ENCODE results near the gene GPA33.

Gene GPA33

DNA sequence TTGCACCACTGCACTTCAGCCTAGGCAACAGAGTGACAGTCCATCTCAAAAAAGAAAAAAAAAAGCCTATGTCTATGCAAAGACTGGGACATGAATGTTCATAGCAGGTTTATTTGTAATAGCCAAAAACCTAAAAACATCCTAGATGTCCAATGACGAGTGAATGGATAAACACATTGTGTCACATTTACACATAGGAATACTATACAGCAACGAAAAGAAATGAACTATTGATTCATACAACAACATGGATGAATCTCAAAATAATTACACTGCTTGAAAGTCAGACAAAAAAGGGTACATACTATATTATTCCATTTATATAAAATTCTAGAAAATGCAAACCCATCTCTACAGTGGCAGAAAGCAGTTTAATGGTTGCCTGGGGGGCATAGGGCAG lies 11.6 kb upstream of the GPA33 start:
- FAIRE-seq: peak; percentile 38
- no peak for DNase-seq (ENCODE audit: insufficient read length, low spot score)
- TF ChIP-seq, protein P1, sequence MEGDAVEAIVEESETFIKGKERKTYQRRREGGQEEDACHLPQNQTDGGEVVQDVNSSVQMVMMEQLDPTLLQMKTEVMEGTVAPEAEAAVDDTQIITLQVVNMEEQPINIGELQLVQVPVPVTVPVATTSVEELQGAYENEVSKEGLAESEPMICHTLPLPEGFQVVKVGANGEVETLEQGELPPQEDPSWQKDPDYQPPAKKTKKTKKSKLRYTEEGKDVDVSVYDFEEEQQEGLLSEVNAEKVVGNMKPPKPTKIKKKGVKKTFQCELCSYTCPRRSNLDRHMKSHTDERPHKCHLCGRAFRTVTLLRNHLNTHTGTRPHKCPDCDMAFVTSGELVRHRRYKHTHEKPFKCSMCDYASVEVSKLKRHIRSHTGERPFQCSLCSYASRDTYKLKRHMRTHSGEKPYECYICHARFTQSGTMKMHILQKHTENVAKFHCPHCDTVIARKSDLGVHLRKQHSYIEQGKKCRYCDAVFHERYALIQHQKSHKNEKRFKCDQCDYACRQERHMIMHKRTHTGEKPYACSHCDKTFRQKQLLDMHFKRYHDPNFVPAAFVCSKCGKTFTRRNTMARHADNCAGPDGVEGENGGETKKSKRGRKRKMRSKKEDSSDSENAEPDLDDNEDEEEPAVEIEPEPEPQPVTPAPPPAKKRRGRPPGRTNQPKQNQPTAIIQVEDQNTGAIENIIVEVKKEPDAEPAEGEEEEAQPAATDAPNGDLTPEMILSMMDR (IDR thresholded peaks at IDR 0.05; ENCODE audit: insufficient read depth, missing control alignments): no peak

DNA sequence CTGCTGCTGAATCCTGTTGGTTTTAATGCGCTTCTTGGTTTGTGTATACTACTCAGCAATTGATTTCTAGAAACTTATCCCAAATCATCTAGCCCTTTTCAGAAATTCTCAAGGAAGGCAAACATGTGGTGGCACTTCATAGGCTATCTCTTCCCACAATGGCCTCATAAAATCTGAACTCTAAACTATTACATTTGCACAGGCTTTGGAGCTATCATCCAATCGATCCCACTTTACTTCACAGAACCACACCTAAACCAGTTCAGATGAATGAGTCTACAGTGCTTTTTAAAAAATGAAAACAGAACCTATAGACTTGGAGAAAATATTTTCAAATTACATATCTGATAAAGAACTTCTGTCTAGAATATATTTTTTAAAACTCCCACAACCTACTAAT lies 10.6 kb upstream of the GPA33 start:
- FAIRE-seq (no peak), DNase-seq (ENCODE audit: insufficient read length, low spot score) (no peak)
- TF ChIP-seq, protein P1 (IDR thresholded peaks at IDR 0.05; ENCODE audit: insufficient read depth, missing control alignments): no peak

DNA sequence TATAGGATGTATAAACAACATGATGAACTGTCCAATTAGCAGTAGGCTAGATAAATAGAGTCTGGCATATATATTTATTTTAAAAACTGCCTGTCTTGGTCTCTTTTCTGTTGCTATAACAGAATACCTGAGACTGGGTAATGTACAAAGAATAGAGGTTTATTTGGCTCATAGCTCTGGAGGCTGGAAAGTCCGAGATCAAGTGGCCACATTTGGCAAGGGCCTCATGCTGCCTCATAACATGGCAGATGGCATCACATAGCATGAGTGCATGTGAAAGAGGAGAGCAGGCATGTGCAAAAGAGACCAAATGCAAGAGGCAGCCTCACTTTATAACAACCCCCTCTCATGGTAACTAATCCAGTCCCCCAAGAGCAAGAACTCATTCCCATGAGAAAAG lies 9.7 kb upstream of the GPA33 start:
- TF ChIP-seq, protein P1 (IDR thresholded peaks at IDR 0.05; ENCODE audit: insufficient read depth, missing control alignments): no peak
- no peak for FAIRE-seq
- no peak for DNase-seq (ENCODE audit: insufficient read length, low spot score)

DNA sequence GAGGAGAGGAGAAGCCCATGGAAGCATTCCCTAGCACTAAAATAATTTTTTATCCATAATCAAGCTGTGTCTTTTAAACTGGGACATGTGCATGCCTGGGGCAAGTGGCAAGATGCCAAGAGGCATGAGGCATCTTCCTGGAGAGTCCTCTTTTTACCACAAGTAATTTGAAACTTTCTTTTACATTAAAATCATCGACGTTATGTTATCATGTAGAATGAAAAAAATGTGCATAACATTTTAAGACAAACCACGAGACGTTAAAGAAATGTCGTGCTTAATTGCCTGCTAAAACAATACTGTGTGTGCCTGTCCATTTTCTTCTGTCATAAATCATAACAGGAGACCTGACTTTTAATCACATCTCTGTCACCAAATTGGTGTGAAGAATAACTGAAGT lies 5.2 kb upstream of the GPA33 start:
- DNase-seq (ENCODE audit: insufficient read length, low spot score) (no peak), FAIRE-seq (no peak)
- TF ChIP-seq, protein P1 (IDR thresholded peaks at IDR 0.05; ENCODE audit: insufficient read depth, missing control alignments): no peak

DNA sequence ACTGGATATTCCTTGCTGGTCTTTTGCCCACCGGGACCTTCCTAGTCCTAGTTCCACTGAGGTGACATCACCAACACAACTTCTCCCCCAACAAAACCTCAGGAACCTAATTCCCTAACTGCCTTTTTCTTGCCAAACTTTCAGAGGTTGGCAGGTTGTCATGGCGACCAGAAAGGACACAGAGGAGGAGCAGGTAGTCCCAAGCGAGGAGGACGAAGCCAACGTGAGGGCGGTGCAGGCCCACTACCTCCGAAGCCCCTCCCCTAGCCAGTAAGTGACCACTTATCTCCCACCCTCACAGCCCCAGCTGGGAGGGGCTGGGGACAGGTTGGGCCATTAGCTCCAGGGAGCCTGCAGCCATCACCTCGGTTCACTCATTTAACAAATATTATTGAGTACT lies 4.5 kb upstream of the GPA33 start:
- DNase-seq (ENCODE audit: insufficient read length, low spot score) (no peak), FAIRE-seq (no peak)
- TF ChIP-seq, protein P1 (IDR thresholded peaks at IDR 0.05; ENCODE audit: insufficient read depth, missing control alignments): no peak

DNA sequence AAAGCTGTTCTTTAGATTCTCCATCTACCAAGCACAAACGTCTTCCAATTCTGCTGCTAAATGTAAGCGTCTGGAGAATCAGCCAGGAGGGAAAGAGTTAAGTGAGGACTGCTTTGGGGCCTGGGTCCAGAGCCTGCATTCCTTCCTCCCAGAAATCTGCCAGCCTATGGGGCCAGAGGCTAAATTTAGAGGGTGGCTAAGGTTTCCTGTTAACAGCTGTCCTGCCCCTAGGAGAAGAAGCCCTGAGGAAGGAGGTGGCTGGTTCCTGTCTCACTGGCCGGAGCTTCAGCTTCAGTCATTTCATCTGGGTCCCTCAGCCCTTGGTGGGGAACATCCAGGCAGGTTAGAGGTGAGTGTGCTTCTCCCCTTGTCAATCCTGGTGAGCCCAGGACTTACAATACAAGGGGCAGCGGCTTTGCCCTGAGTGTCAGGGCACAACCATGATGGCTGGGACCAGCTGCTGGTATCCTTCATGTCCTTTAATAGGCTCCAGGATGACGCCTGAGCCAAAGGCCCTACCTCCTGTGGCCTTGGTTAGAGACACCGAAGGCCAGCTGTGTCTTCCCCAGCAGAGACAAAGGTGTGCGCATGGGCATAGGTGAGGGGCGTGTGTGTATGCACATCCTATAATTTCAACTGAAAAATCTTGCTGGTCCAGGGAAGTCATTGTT lies 3.8 kb upstream of the GPA33 start, which contains the start of gene STYXL2:
STYXL2 (plus strand) TSS at position 230 of the 671 bp plus-strand sequence. CDS start 775 bp downstream, outside the sequence.
- no peak for DNase-seq (ENCODE audit: insufficient read length, low spot score)
- TF ChIP-seq, protein P1 (IDR thresholded peaks at IDR 0.05; ENCODE audit: insufficient read depth, missing control alignments): no peak
- no peak for FAIRE-seq

DNA sequence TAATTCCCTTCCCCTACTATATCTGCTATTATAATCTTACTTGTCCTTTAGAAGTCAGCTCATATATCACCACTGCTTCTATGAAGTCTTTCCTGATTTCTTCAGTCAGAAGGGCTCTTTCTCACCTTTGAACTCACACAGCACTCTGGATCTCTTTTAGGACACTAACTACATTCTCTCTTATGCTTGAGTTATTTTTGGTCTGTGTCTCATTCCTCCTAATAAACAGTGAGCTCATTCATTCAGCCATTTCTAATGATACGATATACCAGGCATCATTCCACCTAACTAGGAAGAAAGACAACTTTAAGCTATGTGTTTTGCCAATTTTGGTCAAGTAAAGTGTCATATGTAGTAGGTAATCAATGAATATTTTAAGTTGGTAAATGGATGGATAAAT lies 2.5 kb upstream of the GPA33 start:
- FAIRE-seq (no peak), DNase-seq (ENCODE audit: insufficient read length, low spot score) (no peak)
- TF ChIP-seq, protein P1 (IDR thresholded peaks at IDR 0.05; ENCODE audit: insufficient read depth, missing control alignments): no peak
